A673 (cell line): ENCODE results near the gene RIT1.

Experiments
- EZH2 ChIP-seq: fragments of 200-600 bp; sonication (generic); IDR thresholded peaks from 2 replicates; pipeline ENCODE4 v1.6.1; 2017; ENCODE audit warnings: borderline replicate concordance, low read depth, mild to moderate bottlenecking, mixed read lengths, antibody characterized with exemption, low read length; ENCODE audit not compliant: poor library complexity, severe bottlenecking
- TF ChIP-seq, protein P1 (sequence below): fragments of 300-800, 200-600 bp; sonication (generic); conservative IDR thresholded peaks from 2 replicates; pipeline ENCODE4 v1.5.1; 2017; ENCODE audit warnings: low read depth, mild to moderate bottlenecking, antibody characterized with exemption, low read length, moderate library complexity, mixed read lengths

DNA sequence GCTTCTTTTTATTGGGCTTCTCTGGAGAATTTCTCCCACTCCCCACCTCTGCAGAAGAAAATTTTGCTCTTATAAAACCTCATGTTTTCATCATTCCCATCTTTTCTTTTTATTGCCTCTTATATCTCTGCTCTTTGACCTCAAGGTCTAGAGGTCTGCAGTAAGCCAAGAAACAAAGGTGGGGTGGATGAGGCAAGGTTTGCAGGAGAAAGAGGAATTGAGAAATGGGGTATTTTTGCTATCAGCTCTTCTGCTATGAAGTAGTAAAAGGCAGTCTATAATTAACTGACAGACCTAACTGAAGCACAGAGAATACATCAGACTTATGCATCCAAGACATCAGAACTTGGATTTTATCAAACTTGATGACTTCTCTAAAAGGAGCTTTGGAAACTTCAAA lies 28.9 kb downstream of the RIT1 start:
- TF ChIP-seq, protein P1, sequence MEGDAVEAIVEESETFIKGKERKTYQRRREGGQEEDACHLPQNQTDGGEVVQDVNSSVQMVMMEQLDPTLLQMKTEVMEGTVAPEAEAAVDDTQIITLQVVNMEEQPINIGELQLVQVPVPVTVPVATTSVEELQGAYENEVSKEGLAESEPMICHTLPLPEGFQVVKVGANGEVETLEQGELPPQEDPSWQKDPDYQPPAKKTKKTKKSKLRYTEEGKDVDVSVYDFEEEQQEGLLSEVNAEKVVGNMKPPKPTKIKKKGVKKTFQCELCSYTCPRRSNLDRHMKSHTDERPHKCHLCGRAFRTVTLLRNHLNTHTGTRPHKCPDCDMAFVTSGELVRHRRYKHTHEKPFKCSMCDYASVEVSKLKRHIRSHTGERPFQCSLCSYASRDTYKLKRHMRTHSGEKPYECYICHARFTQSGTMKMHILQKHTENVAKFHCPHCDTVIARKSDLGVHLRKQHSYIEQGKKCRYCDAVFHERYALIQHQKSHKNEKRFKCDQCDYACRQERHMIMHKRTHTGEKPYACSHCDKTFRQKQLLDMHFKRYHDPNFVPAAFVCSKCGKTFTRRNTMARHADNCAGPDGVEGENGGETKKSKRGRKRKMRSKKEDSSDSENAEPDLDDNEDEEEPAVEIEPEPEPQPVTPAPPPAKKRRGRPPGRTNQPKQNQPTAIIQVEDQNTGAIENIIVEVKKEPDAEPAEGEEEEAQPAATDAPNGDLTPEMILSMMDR: no peak
- no peak for TF ChIP-seq EZH2
